Neural progenitor cell (in vitro differentiated cells): ENCODE data around the gene PUM2. TPM values are rescaled to one million over a fixed set of nuclear protein-coding genes. Genes with fewer than 3 reads are reported as not detected.

ENCODE experiments used
- DNase-seq: peaks from one replicate; pipeline ENCODE4 v3.0.0-alpha.2; 2016; ENCODE audit warnings: low spot score
- H2AFZ ChIP-seq: fragments of 200-600 bp; sonication (generic); replicated peaks from 2 replicates; pipeline ENCODE4 v1.6.1; 2016; ENCODE audit warnings: antibody characterized with exemption
- H3F3A ChIP-seq: fragments of 200-600 bp; sonication (generic); 2 replicates; pipeline ENCODE4 v1.6.1; 2016; ENCODE audit warnings: antibody characterized with exemption, low read depth
- H3K27ac ChIP-seq: fragments of 200-600 bp; sonication (generic); 2 replicates; pipeline ENCODE4 v1.5.1; 2016; ENCODE audit warnings: mild to moderate bottlenecking
- H3K27me3 ChIP-seq: fragments of 200-600 bp; sonication (generic); 2 replicates; pipeline ENCODE4 v1.6.1; 2016; ENCODE audit warnings: mild to moderate bottlenecking, moderate library complexity
- H3K36me3 ChIP-seq: fragments of 200-600 bp; sonication (generic); 2 replicates; pipeline ENCODE4 v1.5.1; 2016
- H3K4me1 ChIP-seq: fragments of 200-600 bp; sonication (generic); 2 replicates; pipeline ENCODE4 v1.6.1; 2016; ENCODE audit warnings: mixed run types
- H3K4me2 ChIP-seq: fragments of 200-600 bp; sonication (generic); 2 replicates; pipeline ENCODE4 v1.6.1; 2016
- H3K4me3 ChIP-seq: fragments of 200-600 bp; sonication (generic); 2 replicates; pipeline ENCODE4 v1.5.1; 2016
- H3K79me2 ChIP-seq: fragments of 200-600 bp; sonication (generic); 2 replicates; pipeline ENCODE4 v1.6.1; 2016; ENCODE audit warnings: low read depth
- H3K9ac ChIP-seq: fragments of 200-600 bp; sonication (generic); 2 replicates; pipeline ENCODE4 v1.6.1; 2016
- H3K9me3 ChIP-seq: fragments of 200-600 bp; sonication (generic); 2 replicates; pipeline ENCODE4 v1.5.1; 2016; ENCODE audit warnings: low read depth
- H4K20me1 ChIP-seq: fragments of 200-600 bp; sonication (generic); 2 replicates; pipeline ENCODE4 v1.6.1; 2016; ENCODE audit warnings: low read depth
- H3K27ac Mint-ChIP-seq: 3 replicates; pipeline ENCODE4 v1.8.0; 2021; ENCODE audit warnings: mixed read lengths
- H3K27me3 Mint-ChIP-seq: 2 replicates; pipeline ENCODE4 v1.8.0; 2022; ENCODE audit warnings: low read depth, mild to moderate bottlenecking, inconsistent platforms, moderate library complexity, mixed read lengths; ENCODE audit not compliant: insufficient read depth
- H3K36me3 Mint-ChIP-seq: 3 replicates; pipeline ENCODE4 v1.8.0; 2021; ENCODE audit warnings: mixed read lengths
- H3K4me1 Mint-ChIP-seq: 3 replicates; pipeline ENCODE4 v1.8.0; 2021; ENCODE audit warnings: mixed read lengths
- H3K4me3 Mint-ChIP-seq: 3 replicates; pipeline ENCODE4 v1.8.0; 2021; ENCODE audit warnings: mild to moderate bottlenecking, moderate library complexity, mixed read lengths
- H3K9me3 Mint-ChIP-seq: 3 replicates; pipeline ENCODE4 v1.8.0; 2020; ENCODE audit warnings: mixed read lengths
- EZH2 ChIP-seq: fragments of 200-600 bp; sonication (generic); IDR thresholded peaks from 2 replicates; pipeline ENCODE4 v1.6.1; 2017; ENCODE audit warnings: antibody characterized with exemption, mild to moderate bottlenecking, moderate library complexity
- EZH2phosphoT487 ChIP-seq: fragments of 200-600 bp; sonication (generic); IDR thresholded peaks from 2 replicates; pipeline ENCODE4 v1.6.1; 2017; ENCODE audit warnings: antibody characterized with exemption
- total RNA-seq: library from RNA; depleted of rRNA; stranded (reverse); fragments of >200 nt; gene quantifications from 2 replicates; pipeline ENCODE4 v1.2.3, GENCODE V29; 2015; ENCODE audit warnings: low replicate concordance
- TF ChIP-seq, protein P1 (sequence below): fragments of 200-600 bp; sonication (generic); IDR thresholded peaks from 2 replicates; pipeline ENCODE4 v1.5.1; 2017; ENCODE audit warnings: antibody characterized with exemption, mild to moderate bottlenecking

PUM2 gene
- total RNA-seq, 1 donor from 2014 or later: 88.4 TPM

DNA sequence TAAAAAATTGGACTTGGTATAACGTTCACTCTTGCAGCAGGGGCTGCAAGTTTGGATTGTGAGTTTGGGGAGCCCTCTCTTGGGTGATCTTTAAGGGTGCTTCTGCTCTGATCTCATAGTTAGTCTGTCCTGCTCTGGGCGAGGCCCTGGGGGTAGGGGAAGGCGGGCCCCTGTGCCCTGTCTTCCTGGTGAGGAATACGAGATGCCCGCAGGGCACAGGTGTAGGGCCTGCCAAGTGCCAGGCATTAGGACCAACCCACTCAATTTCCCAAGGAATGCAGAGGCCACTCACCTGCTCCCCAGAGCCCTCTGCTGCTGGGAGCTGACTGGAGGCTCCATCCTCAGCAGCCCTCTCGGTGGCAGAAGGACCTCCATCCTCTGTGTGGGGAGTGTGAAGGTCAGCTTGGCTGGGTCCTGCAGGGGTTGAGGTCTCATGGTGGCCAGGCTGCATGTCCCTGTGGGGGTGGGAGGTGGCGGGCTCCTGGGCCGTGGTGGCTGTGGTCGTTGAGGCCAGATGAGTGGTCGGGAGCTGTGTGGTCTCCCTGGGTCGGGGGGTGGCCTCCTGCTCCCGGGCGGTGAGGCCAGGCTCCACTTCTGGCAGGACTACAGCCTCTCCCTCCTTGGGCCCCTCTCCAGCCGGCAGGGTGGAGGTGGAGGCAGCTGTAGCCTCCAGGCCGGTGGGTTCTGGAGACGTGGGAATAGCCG, 147.0 kb downstream of the PUM2 start:
- Histone ChIP-seq H4K20me1 (peaks cover 36% of the 10 kb centered on the region), H3K27me3 (no peaks in the 10 kb centered on the region), H3K9ac (no peak overlapping the region), H3K27ac (no peak overlapping the region), H3K4me1 (peaks cover 9% of the 10 kb centered on the region), H3K79me2 (peaks cover 15% of the 10 kb centered on the region), H3K4me2 (no peak overlapping the region), H3F3A (no peaks in the 10 kb centered on the region), H3K4me3 (no peak overlapping the region), H3K36me3 (no peaks in the 10 kb centered on the region), H3K9me3 (no peaks in the 10 kb centered on the region), H2AFZ (no peak overlapping the region)
- no peak overlapping the region for H3K27ac Mint-ChIP-seq
- no peak for TF ChIP-seq EZH2phosphoT487
- peaks cover 18% of the 10 kb centered on the region for H3K36me3 Mint-ChIP-seq
- H3K27me3 Mint-ChIP-seq: peaks cover 3% of the 10 kb centered on the region
- no peak for DNase-seq
- H3K4me1 Mint-ChIP-seq: peaks cover 11% of the 10 kb centered on the region
- peaks cover 3% of the 10 kb centered on the region for H3K9me3 Mint-ChIP-seq
- H3K4me3 Mint-ChIP-seq: no peak overlapping the region

GRCh38 chr2:20203072-20203471, 147.6 kb downstream of the PUM2 start:
- Mint-ChIP-seq H3K4me3 (no peak overlapping the region), H3K27me3 (peaks cover 3% of the 10 kb centered on the region), H3K27ac (no peak overlapping the region), H3K4me1 (peaks cover 11% of the 10 kb centered on the region), H3K36me3 (peaks cover 18% of the 10 kb centered on the region), H3K9me3 (peaks cover 3% of the 10 kb centered on the region)
- TF ChIP-seq, protein P1, sequence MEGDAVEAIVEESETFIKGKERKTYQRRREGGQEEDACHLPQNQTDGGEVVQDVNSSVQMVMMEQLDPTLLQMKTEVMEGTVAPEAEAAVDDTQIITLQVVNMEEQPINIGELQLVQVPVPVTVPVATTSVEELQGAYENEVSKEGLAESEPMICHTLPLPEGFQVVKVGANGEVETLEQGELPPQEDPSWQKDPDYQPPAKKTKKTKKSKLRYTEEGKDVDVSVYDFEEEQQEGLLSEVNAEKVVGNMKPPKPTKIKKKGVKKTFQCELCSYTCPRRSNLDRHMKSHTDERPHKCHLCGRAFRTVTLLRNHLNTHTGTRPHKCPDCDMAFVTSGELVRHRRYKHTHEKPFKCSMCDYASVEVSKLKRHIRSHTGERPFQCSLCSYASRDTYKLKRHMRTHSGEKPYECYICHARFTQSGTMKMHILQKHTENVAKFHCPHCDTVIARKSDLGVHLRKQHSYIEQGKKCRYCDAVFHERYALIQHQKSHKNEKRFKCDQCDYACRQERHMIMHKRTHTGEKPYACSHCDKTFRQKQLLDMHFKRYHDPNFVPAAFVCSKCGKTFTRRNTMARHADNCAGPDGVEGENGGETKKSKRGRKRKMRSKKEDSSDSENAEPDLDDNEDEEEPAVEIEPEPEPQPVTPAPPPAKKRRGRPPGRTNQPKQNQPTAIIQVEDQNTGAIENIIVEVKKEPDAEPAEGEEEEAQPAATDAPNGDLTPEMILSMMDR: no peak
- TF ChIP-seq EZH2 (no peak), EZH2phosphoT487 (no peak)
- no peaks in the 10 kb centered on the region for H3F3A ChIP-seq
- no peaks in the 10 kb centered on the region for H3K27me3 ChIP-seq
- H3K4me3 ChIP-seq: no peak overlapping the region
- H3K4me2 ChIP-seq: no peak overlapping the region
- peaks cover 11% of the 10 kb centered on the region for H3K79me2 ChIP-seq
- H3K27ac ChIP-seq: no peak overlapping the region
- no peaks in the 10 kb centered on the region for H3K36me3 ChIP-seq
- H4K20me1 ChIP-seq: peaks cover 30% of the 10 kb centered on the region
- DNase-seq: no peak
- peaks cover 9% of the 10 kb centered on the region for H3K4me1 ChIP-seq
- H3K9me3 ChIP-seq: no peaks in the 10 kb centered on the region
- H2AFZ ChIP-seq: no peak overlapping the region
- H3K9ac ChIP-seq: no peak overlapping the region

- Histone ChIP-seq H3K27ac (no peak overlapping the region), H3F3A (no peaks in the 10 kb centered on the region), H2AFZ (no peak overlapping the region), H3K27me3 (no peaks in the 10 kb centered on the region), H3K4me3 (no peak overlapping the region), H3K4me2 (no peak overlapping the region), H3K9ac (no peak overlapping the region), H3K36me3 (no peaks in the 10 kb centered on the region), H4K20me1 (peaks cover 16% of the 10 kb centered on the region), H3K4me1 (peaks cover 14% of the 10 kb centered on the region), H3K9me3 (no peaks in the 10 kb centered on the region), H3K79me2 (no peaks in the 10 kb centered on the region)
- Mint-ChIP-seq H3K9me3 (peaks cover 3% of the 10 kb centered on the region), H3K4me3 (no peak overlapping the region), H3K36me3 (peaks cover 18% of the 10 kb centered on the region), H3K27ac (no peak overlapping the region), H3K27me3 (peaks cover 3% of the 10 kb centered on the region), H3K4me1 (peaks cover 16% of the 10 kb centered on the region)
- TF ChIP-seq EZH2phosphoT487: no peak
- no peak for TF ChIP-seq EZH2
- TF ChIP-seq, protein P1: no peak
- DNase-seq: no peak
Observed at GRCh38 chr2:20201671-20202070, 149.0 kb downstream of the PUM2 start.
